HG03108 (cell line): ENCODE measurements around the gene ENTR1.
A peak's percentile ranks its signal among the peaks of the same experiment; 100 is the strongest.
"Not testable (repeated sequence)": the region's sequence is repeated elsewhere in the genome, so short reads cannot be mapped to it uniquely, and the experiment has no call there.

Source experiments
- ATAC-seq: cut with Tn5 transposase; IDR thresholded peaks from one replicate; pipeline ENCODE4 v1.9.1; 2021; ENCODE audit warnings: moderate library complexity; ENCODE audit not compliant: unreplicated experiment

ENTR1 gene

GRCh38 chr9:136423432-136424146, 13.2 kb upstream of the ENTR1 start:
- no peak for ATAC-seq

GRCh38 chr9:136422876-136423275, 12.5 kb upstream of the ENTR1 start:
- ATAC-seq, result no peak

- no peak for ATAC-seq
Observed at GRCh38 chr9:136421791-136422190, 11.4 kb upstream of the ENTR1 start.

- ATAC-seq, result no peak
Observed at GRCh38 chr9:136419092-136419420, 8.6 kb upstream of the ENTR1 start.

- ATAC-seq, result no peak
Observed at GRCh38 chr9:136418182-136419091, 8.0 kb upstream of the ENTR1 start.

- ATAC-seq, result no peak
Observed at GRCh38 chr9:136416914-136417313, 6.5 kb upstream of the ENTR1 start.

- no peak for ATAC-seq
Observed at GRCh38 chr9:136416427-136416826, 6.0 kb upstream of the ENTR1 start.

- ATAC-seq, result no peak
Observed at GRCh38 chr9:136412962-136413361, 2.5 kb upstream of the ENTR1 start.

- ATAC-seq, result no peak
Observed at GRCh38 chr9:136411378-136411777, 964 bp upstream of the ENTR1 start.

GRCh38 chr9:136409557-136410455, 608 bp downstream of the ENTR1 start:
- peak; percentile 26 for ATAC-seq

GRCh38 chr9:136407911-136408310, 2.5 kb downstream of the ENTR1 start:
- no peak for ATAC-seq

- ATAC-seq, result not testable (repeated sequence)
Observed at GRCh38 chr9:136407061-136407460, 3.4 kb downstream of the ENTR1 start.

GRCh38 chr9:136405904-136406303, 4.5 kb downstream of the ENTR1 start:
- not testable (repeated sequence) for ATAC-seq

- ATAC-seq, result no peak
Observed at GRCh38 chr9:136405481-136405880, 4.9 kb downstream of the ENTR1 start.

GRCh38 chr9:136404801-136405136, 5.6 kb downstream of the ENTR1 start:
- ATAC-seq, result no peak

GRCh38 chr9:136403915-136404800, 6.3 kb downstream of the ENTR1 start:
- no peak for ATAC-seq

GRCh38 chr9:136403538-136403914, 6.9 kb downstream of the ENTR1 start:
- no peak for ATAC-seq

- ATAC-seq, result no peak
Observed at GRCh38 chr9:136402067-136402466, 8.3 kb downstream of the ENTR1 start.

GRCh38 chr9:136401173-136401922, 9.1 kb downstream of the ENTR1 start:
- no peak for ATAC-seq
